Activated T-cell treated with anti-CD3 and anti-CD28 coated beads for 4 hours (primary cell): Measurements from ENCODE around the gene AKAP13.

ENCODE experiments used
- DNase-seq: peaks from one replicate; pipeline ENCODE4 v3.0.0-alpha.2; 2020

AKAP13 gene

GRCh38 chr15:85762039-85762755 is 381.8 kb downstream of the AKAP13 start:
- DNase-seq = no peak

- no peak for DNase-seq
Measured at GRCh38 chr15:85762756-85763127, 382.3 kb downstream of the AKAP13 start.

DNA sequence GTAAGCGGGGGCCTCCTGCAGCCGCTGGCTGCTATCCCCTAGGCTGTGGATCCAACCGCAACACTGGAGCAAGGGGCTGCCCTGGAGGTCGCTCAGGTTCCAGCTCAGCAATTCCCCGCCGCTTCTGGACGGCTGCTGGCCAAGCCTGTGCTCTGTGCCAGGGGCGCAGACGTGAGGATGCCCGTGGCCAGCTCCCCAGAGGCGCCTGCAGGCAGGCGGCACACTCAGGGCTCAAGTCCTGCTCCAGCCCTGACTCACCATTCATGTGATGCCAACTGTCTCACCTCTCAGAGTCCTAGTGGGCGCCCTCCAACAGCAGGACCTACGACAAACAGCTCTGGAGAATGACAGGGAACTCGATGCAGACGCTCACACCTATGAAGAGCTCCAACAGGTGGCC is 382.8 kb downstream of the AKAP13 start:
- no peak for DNase-seq

GRCh38 chr15:85763673-85764633 is 383.6 kb downstream of the AKAP13 start:
- DNase-seq = no peak

DNA sequence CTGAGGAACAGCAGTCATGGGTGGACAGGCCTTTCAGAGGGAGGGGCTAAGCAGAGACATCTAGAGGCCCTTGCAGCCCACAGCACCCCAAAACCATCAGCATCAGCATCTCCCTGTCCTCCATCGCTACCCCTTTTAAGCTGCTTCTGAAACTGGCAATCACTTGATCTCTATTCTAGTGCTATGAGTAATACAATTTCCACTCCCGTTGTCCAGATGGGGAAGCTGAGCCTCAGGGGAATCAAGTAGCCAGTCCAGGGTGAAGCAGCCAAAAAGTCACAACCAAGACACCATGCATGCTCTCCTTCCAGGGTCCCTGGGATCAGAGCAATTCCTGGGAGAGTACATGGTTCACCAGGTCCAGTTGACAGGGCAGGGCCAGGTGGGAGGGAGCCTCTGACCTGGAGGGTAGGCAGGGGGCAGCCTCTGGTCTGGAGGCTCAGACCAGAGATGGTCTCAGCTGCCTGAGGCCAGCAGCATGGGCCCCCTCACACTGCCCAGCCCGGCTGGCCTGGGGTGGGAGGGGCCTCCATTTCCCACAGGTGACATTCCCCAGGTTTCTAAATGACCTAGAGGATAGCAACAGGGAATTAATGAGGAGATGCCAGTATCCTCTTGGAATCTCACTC is 384.4 kb downstream of the AKAP13 start:
- no peak for DNase-seq

GRCh38 chr15:85766001-85766831 is 385.8 kb downstream of the AKAP13 start:
- DNase-seq = no peak

GRCh38 chr15:85767785-85768529 is 387.6 kb downstream of the AKAP13 start:
- DNase-seq = no peak

DNA sequence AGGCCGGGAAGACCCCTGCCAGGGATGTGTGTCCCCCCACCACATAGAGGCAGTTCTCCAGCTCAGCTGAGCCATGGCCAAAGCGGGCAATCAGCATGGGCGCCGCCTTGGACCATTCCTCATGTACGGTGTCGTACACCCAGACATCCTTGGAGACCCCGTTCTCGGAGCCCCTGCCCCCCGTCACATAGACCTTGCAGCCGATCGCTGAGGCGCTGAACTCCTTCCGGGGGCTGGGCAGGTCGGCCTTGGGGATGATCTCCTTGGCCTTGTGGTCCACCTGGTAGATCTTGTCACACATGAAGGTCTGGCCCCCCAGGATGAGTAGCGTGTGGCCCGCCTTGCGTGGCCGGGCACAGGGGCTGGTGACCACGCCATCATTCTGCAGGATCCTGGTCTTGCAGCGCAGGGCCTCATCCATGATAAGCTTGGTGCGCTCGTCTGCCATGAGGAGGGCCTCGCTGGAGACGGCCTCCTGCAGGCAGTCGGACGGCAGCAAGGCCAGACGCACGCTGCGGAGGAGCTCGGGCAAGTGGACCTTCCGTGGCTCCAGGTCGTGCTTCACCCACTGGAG is 388.3 kb downstream of the AKAP13 start:
- no peak for DNase-seq

GRCh38 chr15:85769182-85769900 is 388.9 kb downstream of the AKAP13 start:
- DNase-seq = no peak

DNA sequence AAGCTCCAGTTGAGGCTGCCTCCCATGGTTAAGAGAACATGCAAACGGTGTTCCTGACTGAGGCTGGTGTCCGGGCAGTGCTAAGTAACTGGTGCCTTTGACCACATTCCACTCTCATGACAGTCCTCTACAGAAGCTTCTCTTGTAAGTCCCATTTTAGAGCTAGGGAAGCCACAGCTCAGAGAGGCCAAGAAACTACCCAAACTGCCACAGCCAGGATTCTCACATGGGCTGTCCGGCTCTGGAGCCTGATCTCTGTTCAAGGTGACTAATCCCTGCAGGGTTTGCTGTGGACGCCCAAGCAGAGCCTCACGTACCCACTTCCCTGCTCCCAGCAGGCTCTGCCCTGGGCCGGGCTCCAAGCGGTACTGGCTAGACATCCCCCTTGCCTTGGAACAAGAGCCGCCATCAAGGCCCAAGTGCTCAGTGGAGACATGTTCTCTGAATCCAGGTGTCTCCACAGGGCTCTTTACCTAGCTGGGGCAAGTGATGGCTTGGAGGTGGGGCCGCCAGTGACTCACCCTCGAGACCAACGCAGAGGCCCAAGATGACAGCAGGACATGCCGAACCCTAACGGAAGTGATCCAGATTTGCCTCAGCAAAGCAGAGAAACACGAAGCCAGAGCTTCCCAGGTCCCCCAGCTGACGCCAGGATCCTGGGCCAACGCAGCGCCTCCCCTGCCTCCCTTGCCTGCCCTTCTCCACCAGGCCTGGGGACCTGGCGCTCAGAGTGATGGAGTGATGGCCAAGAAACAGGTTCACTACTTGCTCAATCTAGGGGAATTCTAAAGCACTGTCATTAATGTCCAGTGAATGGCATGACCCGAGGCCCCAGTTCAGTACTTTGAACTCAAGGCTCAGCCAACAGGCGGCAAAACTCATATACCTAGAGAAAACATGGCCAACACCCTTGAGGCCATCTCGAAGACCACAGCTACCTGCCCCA is 390.0 kb downstream of the AKAP13 start:
- DNase-seq = no peak

DNA sequence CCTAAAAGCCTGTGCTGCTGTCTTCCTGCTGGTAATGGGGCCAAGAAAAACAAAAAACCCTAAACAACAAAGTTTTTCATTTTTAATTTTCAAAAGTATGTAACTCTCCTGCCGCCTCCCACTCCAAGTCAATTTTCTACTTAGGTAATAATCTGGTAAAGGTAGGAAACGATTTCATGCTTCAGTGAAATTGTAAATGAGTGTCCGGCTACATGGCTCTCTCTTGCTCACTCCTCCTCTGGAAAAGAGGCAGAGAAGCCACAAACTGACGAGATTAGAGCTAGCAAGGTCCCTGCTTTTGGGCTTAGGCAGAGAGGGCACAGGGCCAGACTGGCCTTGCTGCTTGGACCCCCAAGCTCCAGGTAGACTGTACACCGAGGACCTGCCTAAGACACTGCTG is 390.9 kb downstream of the AKAP13 start:
- DNase-seq = no peak

DNA sequence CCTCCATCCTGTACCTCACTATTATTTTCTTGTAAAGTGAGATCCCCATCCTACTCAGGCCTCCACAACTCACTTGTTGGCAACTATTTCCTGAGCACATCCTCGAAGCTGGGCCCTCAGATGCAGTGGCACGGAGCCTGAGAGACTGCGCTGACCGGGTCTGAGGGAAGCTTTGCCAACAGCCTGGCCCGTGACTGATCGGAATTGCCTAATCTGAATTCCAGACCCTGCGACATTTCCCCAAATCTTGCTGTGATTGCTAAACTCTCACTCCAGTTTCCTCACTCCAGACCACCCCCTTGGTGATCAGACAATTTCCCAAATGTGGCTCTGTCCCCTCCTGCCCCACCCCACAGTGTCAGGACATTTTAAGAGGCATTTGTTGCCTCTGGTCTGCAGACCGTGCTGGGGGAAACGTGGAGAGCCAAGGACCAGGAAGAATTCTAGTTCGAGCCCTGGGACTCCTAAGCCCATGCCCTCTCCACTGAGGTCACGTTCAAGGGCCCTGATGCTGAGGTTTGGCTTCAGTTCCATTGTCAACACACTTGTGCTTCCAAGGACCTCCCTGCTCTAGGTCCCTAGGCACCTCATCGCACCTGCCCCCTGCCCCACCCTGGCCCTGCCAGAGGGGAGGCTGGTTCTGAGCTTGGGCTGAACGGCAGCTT is 391.5 kb downstream of the AKAP13 start:
- DNase-seq = no peak

- DNase-seq = no peak
Measured at GRCh38 chr15:85772668-85773067, 392.3 kb downstream of the AKAP13 start.

- DNase-seq = no peak
Measured at GRCh38 chr15:85773249-85773648, 392.8 kb downstream of the AKAP13 start.

- no peak for DNase-seq
Measured at GRCh38 chr15:85773970-85774369, 393.6 kb downstream of the AKAP13 start.

- no peak for DNase-seq
Measured at GRCh38 chr15:85777250-85778106, 397.1 kb downstream of the AKAP13 start.

GRCh38 chr15:85778107-85778776 is 397.8 kb downstream of the AKAP13 start:
- no peak for DNase-seq

DNA sequence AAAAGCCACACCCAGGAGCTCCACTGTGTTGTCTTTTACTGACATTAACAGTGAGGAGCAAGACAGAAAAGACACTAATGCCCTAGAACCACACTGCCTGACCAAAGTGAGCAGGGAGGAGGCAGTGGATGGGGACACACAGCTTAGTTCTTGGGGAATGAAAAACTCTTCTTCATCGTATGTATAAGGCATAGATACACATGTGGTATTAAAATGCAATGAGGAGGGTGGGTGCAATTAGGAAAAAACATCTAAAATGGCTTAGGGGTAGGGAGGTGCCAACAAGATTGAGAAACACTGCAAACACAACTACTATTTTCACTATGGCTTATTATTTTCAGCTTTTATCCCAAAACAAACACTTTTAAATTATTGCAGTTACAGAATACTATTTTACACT is 398.8 kb downstream of the AKAP13 start:
- DNase-seq = no peak
